Medulla oblongata (tissue), 1 donor: Measurements from ENCODE around the gene SLC6A1.

Source experiments
- DNase-seq: peaks from one replicate; pipeline ENCODE4 v3.0.0-alpha.2; 2015; ENCODE audit errors: extremely low spot score

SLC6A1 gene

GRCh38 chr3:11019116-11019819 lies 26.7 kb downstream of the SLC6A1 start:
- DNase-seq = no peak

GRCh38 chr3:11020764-11021163 lies 28.2 kb downstream of the SLC6A1 start:
- DNase-seq = peak; percentile 9

DNA sequence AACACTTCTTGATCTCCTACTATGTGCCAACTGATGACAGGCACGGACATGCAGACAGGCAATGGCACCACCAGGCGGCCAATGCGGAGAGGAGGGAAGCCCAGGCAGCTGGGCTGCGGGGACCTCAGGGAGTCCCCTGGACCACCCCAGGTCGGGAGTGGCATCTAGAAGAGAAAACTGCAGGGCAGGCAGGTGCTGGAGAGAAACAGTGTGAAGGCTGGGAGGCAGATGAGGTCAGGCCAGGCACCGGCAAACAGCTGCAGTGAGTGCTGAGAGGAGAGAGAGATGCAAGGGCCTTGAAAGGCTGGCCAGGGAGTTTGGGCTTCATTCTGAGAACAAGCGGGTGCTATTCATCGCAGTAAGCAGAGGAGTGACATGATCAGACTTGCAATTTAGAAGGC lies 29.1 kb downstream of the SLC6A1 start:
- DNase-seq = peak; percentile 82

- DNase-seq = no peak
Observed at GRCh38 chr3:11022115-11022514, 29.6 kb downstream of the SLC6A1 start.

- no peak for DNase-seq
Observed at GRCh38 chr3:11024181-11024580, 31.6 kb downstream of the SLC6A1 start.

- DNase-seq = no peak
Observed at GRCh38 chr3:11029948-11030347, 37.4 kb downstream of the SLC6A1 start.

GRCh38 chr3:11033871-11034270 lies 41.3 kb downstream of the SLC6A1 start:
- no peak for DNase-seq

GRCh38 chr3:11034309-11034985 lies 41.9 kb downstream of the SLC6A1 start:
- no peak for DNase-seq

- DNase-seq = no peak
Observed at GRCh38 chr3:11035757-11036505, 43.4 kb downstream of the SLC6A1 start.

- DNase-seq = peak; percentile 37
Observed at GRCh38 chr3:11037241-11037873, 44.8 kb downstream of the SLC6A1 start.

DNA sequence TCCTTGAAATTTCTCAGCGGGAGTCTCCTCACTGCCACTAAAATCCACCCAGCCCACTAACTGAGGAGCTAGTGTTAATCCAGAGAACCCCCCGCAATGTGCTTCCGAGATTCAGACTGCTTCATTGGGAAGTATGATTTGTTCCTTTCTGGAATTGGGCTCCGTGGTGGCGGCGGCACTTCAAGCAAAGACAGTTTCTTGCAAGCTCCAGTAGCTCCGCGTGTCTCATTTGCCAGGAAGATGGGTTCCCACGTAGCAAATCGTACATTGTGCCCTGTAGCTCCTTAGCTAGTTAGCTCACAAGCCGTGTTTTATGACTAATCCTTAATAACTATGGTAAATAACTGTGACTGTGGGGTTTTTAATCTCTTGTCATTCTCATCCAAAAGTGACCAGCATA lies 45.4 kb downstream of the SLC6A1 start:
- DNase-seq = no peak

DNA sequence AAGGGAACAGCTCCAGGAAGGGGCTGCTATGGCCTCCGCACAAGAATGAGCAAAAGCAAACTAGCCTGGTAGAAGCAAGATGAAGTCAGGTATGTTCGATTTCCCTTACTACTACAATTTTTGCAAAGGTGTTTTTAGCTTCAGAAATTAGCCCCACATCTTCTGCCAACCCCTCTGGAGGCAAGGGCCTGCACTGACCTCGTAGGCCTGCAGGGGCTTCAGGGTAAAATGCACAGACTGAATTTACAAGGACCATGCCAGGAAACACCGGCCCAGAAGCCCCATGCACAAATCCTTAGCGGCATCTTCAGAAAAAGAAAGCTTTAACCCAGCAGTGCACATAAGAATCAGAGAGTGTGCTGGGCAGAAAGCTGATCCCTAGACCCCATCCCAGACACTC lies 53.0 kb downstream of the SLC6A1 start:
- DNase-seq = no peak

GRCh38 chr3:11047500-11047899 lies 55.0 kb downstream of the SLC6A1 start:
- no peak for DNase-seq

GRCh38 chr3:11050666-11051323 lies 58.2 kb downstream of the SLC6A1 start:
- no peak for DNase-seq

DNA sequence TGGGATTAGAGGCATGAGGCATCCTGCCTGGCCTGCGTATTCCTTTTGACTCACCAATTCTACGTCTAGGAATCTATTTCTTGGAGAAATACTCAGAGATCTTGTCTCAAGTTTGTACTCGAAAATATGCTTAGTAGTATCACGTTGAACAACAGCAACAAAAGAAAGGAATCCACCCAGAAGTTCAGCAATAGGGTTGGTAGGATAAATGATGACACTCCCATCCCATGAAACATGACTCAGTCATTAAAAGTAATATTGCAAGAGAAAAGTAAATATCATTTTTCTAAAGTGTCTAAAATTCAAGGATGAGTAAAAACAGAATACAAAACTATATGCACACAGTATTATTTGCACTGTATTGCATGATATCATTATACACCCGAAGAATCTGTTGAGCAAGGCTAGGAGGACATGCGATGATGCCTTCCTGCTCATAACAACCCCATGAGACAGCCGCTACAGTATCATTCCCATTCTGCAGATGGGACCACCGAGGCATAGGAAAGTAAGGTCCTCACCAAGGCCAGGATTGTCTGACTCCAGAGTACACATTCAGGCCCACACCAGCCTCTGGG lies 61.5 kb downstream of the SLC6A1 start:
- no peak for DNase-seq

- DNase-seq = no peak
Observed at GRCh38 chr3:11054739-11055438, 62.3 kb downstream of the SLC6A1 start.

- DNase-seq = no peak
Observed at GRCh38 chr3:11055496-11055895, 62.9 kb downstream of the SLC6A1 start.

DNA sequence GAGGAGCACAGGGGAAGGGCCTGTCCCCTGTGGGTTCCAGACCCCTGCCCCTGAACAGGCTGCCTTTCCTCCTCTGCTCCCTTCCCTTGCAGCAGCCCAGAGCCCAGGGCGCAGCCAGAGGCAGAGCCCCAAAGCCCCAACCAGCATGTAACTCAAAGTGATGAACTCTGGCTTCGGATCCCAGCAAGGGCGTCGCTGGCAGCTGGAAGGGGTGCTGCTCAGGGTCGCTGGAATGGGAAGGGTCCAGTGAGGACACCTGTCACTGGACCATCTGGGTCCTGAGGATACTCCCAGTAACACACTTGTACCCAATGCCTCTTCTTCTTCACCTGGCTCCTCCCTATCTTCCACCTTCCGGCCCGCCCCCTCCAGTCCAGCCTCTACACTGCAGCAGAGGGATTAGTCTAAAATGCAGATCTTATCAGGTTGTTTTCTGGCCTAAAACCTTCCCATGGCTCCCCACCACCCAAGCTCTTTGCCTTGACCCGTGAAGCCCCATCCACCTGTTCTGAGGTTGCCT lies 64.0 kb downstream of the SLC6A1 start:
- DNase-seq = no peak

GRCh38 chr3:11057655-11058054 lies 65.1 kb downstream of the SLC6A1 start:
- no peak for DNase-seq

GRCh38 chr3:11059090-11059798 lies 66.7 kb downstream of the SLC6A1 start:
- peak; percentile 86 for DNase-seq
